ENCODE data around the gene EED. TPM values are rescaled to one million over a fixed set of nuclear protein-coding genes. Genes with fewer than 3 reads are reported as not detected.

The EED gene
- total and polyA plus RNA-seq, 9 of the 15 experiments (the other 6 are each of a cell fraction or from before 2014, with no cell fraction given) = 33.0 to 110 (median 55.1) TPM

DNA sequence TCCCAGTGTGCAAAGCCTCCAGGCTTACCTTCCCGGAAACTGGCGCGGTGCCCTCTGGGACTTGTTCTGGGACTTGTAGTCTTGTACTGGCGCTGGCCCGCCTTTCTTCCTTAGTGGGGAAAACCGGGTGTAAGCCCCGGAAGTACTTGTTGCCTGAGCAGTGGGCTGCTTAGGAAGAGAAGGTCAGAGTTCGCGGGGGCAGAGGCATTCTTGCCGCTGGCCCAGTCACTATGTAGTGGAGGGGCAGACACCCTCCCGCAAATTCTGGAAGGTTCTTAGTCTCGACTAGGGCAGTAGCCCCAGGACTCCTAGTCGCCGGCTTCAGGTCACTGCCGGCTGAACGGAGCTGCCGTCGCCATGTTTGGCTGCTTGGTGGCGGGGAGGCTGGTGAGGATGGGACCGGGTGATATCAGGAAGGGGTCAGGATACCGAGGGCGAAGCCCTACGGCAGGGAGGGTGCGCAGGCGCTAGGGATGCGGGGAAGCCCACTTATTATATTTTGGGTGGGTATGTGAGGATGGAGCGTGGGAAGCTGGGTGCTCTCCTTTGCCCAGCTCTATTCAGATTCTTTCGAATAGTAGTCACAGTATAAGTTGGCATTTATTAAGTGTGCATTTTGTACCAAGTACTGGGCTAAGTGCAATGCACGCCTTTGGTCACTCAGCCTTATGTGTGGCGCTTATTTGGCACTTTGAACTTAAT lies 57.7 kb downstream of the EED start, which contains the start of gene HIKESHI (continued):
- no peak for TF ChIP-seq REST (IDR thresholded peaks at IDR 0.05; ENCODE audit: borderline replicate concordance)
- peak; percentile 36; the same call in 1 of the 2 replicates for TF ChIP-seq REST (CRISPR knock-in tag; IDR thresholded peaks at IDR 0.05; ENCODE audit: low read depth)
- TF ChIP-seq GTF2E2 (tag; IDR thresholded peaks at IDR 0.05) = no peak; the same call in 1 of the 2 replicates
- TF ChIP-seq KAT7 (CRISPR knock-in tag; IDR thresholded peaks at IDR 0.05; ENCODE audit: borderline replicate concordance) = no peak
- no peak for TF ChIP-seq RBM15 (IDR thresholded peaks at IDR 0.05; ENCODE audit: insufficient read depth, low read length)
- no peak for TF ChIP-seq MCM2 (IDR thresholded peaks at IDR 0.05; ENCODE audit: low read depth)
- no peak for TF ChIP-seq ZEB2 (IDR thresholded peaks at IDR 0.05)
- TF ChIP-seq SETDB1 (IDR thresholded peaks at IDR 0.05; ENCODE audit: low read length) = no peak
- no peak; the same call in none of the 2 replicates for TF ChIP-seq EP300 (IDR thresholded peaks at IDR 0.05; ENCODE audit: low read length)
- peak; percentile 74; the same call in 1 of the 2 replicates for TF ChIP-seq CC2D1A (IDR thresholded peaks at IDR 0.05)
- peak; percentile 92 for TF ChIP-seq SUPT5H (IDR thresholded peaks at IDR 0.05)
- TF ChIP-seq, protein P1, sequence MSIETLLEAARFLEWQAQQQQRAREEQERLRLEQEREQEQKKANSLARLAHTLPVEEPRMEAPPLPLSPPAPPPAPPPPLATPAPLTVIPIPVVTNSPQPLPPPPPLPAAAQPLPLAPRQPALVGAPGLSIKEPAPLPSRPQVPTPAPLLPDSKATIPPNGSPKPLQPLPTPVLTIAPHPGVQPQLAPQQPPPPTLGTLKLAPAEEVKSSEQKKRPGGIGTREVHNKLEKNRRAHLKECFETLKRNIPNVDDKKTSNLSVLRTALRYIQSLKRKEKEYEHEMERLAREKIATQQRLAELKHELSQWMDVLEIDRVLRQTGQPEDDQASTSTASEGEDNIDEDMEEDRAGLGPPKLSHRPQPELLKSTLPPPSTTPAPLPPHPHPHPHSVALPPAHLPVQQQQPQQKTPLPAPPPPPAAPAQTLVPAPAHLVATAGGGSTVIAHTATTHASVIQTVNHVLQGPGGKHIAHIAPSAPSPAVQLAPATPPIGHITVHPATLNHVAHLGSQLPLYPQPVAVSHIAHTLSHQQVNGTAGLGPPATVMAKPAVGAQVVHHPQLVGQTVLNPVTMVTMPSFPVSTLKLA (conservative IDR thresholded peaks at IDR 0.05) = peak; percentile 44 to 70; a peak in 2 of 4 replicates
- TF ChIP-seq SAFB (IDR thresholded peaks at IDR 0.05; ENCODE audit: borderline replicate concordance, low read depth, low read length) = no peak
- no peak for TF ChIP-seq ZBTB49 (CRISPR knock-in tag; IDR thresholded peaks at IDR 0.05; ENCODE audit: borderline replicate concordance)
- no peak for TF ChIP-seq NFXL1 (CRISPR knock-in tag; IDR thresholded peaks at IDR 0.05)
- TF ChIP-seq, protein P2, sequence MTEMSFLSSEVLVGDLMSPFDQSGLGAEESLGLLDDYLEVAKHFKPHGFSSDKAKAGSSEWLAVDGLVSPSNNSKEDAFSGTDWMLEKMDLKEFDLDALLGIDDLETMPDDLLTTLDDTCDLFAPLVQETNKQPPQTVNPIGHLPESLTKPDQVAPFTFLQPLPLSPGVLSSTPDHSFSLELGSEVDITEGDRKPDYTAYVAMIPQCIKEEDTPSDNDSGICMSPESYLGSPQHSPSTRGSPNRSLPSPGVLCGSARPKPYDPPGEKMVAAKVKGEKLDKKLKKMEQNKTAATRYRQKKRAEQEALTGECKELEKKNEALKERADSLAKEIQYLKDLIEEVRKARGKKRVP (CRISPR knock-in tag; IDR thresholded peaks at IDR 0.05) = peak; percentile 67
